ENCODE results near the gene PIK3AP1. TPM values are rescaled to one million over a fixed set of nuclear protein-coding genes. Genes with fewer than 3 reads are reported as not detected.

PIK3AP1 gene
- total RNA-seq, 4 donors from 2014 or later, result 1.7 to 10.6 (median 8.4) TPM

DNA sequence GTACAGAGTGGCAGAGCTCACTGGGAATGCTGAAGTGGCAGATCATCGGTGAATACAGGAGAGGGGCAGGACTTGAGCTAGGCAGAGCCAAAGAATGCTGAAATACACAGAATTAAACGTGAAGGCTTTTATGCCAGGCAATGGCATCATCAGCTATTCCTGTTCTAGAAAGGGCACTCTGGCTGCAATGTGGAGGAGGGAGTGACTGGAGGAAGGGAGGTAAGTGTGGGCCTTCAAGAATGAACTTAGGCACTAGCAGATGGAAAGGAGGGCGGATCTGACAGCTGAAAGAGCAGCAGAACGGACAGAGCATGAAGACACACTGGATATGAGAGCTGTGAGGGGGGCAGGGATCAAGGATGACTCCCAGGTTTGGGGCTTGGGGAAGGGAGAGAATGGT lies 121.5 kb downstream of the PIK3AP1 start:
- intact Hi-C loops (cut with DNase I; ENCODE audit: low total_unique reads), result no loop called here

DNA sequence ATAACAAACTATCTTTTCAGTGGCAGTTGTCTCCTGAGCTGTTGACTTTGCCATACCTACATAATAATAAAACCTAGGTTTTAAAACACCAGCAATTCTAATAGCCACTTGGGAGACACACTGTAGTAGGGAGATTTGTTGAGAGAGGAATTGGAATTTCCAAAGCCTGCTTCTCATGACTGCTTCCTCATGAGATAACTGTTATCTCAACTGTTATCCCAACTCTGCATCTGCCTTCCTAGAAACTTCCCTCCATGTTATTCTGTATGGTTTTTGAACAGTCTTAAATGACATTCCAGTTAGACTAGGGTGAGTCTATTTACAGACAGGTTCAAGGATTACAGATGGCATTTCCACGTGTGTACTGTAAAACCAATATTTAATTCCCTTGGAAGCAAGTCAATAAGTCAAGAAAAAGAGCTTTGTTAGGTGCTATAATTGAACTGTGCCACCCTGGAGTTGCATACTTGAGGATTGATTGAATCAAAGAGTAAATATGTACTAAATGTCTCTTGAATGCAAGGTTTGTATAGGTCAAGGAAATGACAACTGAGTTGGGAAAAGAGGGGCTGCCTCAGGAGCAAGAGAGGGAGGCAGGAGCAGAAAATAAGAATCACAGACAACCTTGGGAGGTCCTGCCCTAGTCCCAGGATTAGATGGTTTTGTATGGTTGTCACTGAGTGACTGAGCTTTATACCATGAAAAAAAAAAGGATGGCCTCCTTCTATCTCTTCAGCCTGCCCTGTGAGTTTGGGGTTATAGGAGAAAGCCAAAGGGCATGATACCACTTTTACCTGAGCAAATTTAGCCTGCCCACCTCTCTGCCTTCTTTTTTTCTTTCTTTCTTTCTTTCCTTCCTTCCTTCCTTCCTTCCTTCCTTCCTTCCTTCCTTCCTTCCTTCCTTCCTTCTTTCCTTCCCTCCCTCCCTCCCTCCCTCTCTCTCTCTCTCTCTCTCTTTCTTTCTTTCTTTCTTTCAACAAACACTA lies 123.6 kb downstream of the PIK3AP1 start:
- intact Hi-C loops (cut with DNase I; ENCODE audit: low total_unique reads), result no loop called here
- Histone ChIP-seq H3K4me3 (no peak overlapping the region), H3K9me3 (no peaks in the 10 kb centered on the region), H3K4me1 (no peaks in the 10 kb centered on the region), H3K27me3 (no peaks in the 10 kb centered on the region), H3K27ac (no peak overlapping the region), H3K36me3 (no peaks in the 10 kb centered on the region)
- DNase-seq, result no peak
- TF ChIP-seq, protein P1, sequence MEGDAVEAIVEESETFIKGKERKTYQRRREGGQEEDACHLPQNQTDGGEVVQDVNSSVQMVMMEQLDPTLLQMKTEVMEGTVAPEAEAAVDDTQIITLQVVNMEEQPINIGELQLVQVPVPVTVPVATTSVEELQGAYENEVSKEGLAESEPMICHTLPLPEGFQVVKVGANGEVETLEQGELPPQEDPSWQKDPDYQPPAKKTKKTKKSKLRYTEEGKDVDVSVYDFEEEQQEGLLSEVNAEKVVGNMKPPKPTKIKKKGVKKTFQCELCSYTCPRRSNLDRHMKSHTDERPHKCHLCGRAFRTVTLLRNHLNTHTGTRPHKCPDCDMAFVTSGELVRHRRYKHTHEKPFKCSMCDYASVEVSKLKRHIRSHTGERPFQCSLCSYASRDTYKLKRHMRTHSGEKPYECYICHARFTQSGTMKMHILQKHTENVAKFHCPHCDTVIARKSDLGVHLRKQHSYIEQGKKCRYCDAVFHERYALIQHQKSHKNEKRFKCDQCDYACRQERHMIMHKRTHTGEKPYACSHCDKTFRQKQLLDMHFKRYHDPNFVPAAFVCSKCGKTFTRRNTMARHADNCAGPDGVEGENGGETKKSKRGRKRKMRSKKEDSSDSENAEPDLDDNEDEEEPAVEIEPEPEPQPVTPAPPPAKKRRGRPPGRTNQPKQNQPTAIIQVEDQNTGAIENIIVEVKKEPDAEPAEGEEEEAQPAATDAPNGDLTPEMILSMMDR (IDR thresholded peaks at IDR 0.05), result no peak
- no peak for TF ChIP-seq POLR2A (IDR thresholded peaks at IDR 0.05)

More for the DNA sequence above, 121.5 kb downstream of the PIK3AP1 start:
- Histone ChIP-seq H3K4me3 (no peak overlapping the region), H3K27ac (no peak overlapping the region), H3K36me3 (no peaks in the 10 kb centered on the region), H3K4me1 (no peaks in the 10 kb centered on the region), H3K27me3 (no peaks in the 10 kb centered on the region), H3K9me3 (no peaks in the 10 kb centered on the region)
- TF ChIP-seq POLR2A (IDR thresholded peaks at IDR 0.05), result no peak
- TF ChIP-seq, protein P1 (IDR thresholded peaks at IDR 0.05), result no peak
- DNase-seq, result no peak

DNA sequence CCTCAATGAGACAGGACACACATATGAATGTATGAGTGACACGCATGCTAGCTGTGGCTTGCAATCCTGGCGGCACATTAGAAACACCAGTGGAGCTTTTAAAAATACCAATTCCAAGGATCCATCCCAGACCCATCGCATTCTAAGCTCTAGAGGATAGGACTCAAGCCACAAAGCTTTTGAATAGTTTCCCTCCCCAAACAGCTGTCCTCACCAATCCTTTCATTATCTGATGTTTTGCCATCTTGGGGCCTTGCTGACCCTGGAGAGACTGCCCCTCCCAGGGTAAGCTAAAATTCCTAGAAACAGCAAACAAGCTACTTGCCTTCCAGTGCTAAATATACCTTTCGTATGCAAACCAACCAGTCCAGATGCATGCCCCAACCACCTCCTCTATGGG lies 124.6 kb downstream of the PIK3AP1 start:
- H3K4me1 ChIP-seq, result no peaks in the 10 kb centered on the region
- no peak overlapping the region for H3K27ac ChIP-seq
- H3K4me3 ChIP-seq, result no peak overlapping the region
- H3K27me3 ChIP-seq, result no peaks in the 10 kb centered on the region
- no peak for DNase-seq
- H3K9me3 ChIP-seq, result no peaks in the 10 kb centered on the region
- intact Hi-C loops (cut with DNase I; ENCODE audit: low total_unique reads), result no loop called here
- TF ChIP-seq, protein P1 (IDR thresholded peaks at IDR 0.05), result no peak
- no peak for TF ChIP-seq POLR2A (IDR thresholded peaks at IDR 0.05)
- no peaks in the 10 kb centered on the region for H3K36me3 ChIP-seq

DNA sequence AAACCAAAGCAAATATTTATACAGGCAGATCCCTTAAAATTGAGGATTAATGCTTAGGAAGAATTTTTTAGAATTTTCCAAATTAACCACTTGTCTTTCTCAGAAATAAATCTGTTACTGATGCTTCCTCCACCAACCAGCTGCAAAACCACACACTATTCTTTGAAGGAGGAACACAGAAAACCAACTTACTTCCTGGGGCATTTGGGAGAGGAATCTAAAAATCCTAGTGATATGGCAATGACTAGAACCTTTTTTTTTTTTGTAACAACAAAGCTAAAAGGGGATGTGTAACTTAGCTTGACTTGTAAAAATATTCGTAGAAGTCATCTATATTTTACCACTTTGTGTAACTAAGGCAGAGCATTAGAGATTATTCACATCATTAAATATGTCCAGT lies 128.4 kb downstream of the PIK3AP1 start:
- no peaks in the 10 kb centered on the region for H3K36me3 ChIP-seq
- no peak overlapping the region for H3K27ac ChIP-seq
- peaks cover 0 to 8% of the 10 kb centered on the region in 2 donors for H3K4me1 ChIP-seq
- no peak overlapping the region for H3K4me3 ChIP-seq
- H3K27me3 ChIP-seq, result no peaks in the 10 kb centered on the region
- TF ChIP-seq, protein P1 (IDR thresholded peaks at IDR 0.05), result no peak
- no peak for TF ChIP-seq POLR2A (IDR thresholded peaks at IDR 0.05)
- intact Hi-C loops (cut with DNase I; ENCODE audit: low total_unique reads), result no loop called here
- DNase-seq, result no peak
- no peaks in the 10 kb centered on the region for H3K9me3 ChIP-seq

All from uterus (tissue), 4 donors.